HG03469 (cell line): ENCODE measurements around the gene PRELID3B.
A peak's percentile ranks its signal among the peaks of the same experiment; 100 is the strongest.

Experiments used
- ATAC-seq: cut with Tn5 transposase; IDR thresholded peaks from one replicate; pipeline ENCODE4 v1.9.1; 2021; ENCODE audit warnings: mild to moderate bottlenecking, moderate library complexity, moderate number of reproducible peaks; ENCODE audit not compliant: unreplicated experiment

PRELID3B gene

DNA sequence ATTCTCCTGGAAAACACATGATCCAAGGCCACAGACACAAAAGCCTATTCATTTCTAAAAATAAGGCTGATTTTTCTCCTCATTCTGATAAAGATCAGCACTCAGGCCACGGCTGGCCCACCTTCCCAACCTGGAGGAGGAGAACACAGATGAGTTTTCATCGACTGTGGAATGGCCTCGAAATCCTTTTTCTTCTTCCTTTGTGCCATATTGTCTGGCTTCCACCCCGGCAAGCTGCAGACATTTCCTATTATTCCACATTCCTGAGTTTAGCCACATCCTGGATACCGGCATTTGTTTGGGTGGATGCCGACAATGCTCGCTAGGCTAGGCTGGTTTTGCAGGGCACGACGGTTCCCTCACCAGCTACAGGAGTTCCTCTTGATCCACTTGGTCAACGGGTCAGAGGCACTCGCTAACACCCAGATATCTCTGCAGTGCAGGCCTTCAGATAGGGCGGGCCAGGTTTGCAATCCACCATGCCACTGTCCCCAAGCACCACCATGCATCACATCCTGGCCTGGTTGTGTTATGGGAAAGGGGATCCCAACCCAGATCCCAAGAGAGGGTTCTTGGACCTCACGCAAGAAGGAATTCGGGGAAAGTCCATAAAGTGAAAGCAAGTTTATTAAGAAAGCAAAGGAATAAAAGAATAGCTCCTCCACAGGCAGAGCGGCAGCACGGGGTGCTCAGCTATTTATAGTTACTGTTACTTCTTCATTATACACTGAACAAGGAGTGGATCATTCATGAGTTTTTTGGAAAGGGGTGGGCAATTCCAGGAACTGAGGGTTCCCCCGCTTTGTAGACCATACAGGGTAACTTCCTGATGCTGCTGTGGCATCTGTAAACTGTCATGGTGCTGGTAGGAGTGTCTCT, 31.4 kb downstream of the PRELID3B start:
- ATAC-seq: no peak

GRCh38 chr20:59010321-59010994, 32.1 kb downstream of the PRELID3B start:
- ATAC-seq: no peak

- no peak for ATAC-seq
Measured at GRCh38 chr20:59008715-59009336, 33.8 kb downstream of the PRELID3B start.

DNA sequence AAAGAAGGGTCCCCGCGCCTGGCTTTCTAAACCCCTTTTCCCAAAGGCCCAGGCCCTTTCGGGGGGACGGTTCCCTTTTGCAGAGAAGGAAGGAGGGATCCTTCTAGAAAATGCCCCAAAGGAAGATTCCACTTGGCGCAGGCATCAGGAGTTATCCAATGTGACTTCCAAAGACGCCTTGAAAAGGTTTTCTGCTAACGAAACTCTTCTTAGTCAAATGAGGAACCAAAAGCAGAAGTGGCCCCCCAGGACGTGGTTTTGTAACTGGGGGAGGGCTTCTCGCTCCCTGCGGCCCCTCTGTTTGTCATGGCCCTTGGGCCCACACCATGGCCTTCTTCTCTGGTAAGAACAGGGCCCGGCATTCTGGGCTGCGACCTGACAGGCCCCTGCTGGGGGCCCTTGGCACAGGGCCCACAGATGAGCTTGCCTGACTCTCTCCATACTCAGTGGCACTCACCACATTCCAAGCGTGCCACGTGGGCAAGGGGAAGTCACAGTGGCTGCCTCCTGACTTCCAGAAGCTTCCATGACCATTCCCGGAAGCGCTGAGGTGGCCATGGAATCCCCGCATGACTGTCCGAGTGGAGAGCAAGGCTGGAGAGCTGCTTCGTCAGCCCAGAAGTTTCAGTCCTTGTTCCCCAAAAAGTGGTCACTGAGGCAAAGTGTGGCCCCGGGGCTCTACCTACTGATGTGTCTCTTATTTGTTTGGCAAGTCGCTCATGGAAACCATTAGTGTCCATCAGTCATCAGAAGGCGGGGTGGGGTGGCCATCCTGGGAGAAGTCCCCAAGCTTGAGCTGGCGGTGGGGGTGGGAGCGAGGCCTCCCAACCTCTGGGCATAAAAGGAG, 34.7 kb downstream of the PRELID3B start:
- ATAC-seq: no peak

DNA sequence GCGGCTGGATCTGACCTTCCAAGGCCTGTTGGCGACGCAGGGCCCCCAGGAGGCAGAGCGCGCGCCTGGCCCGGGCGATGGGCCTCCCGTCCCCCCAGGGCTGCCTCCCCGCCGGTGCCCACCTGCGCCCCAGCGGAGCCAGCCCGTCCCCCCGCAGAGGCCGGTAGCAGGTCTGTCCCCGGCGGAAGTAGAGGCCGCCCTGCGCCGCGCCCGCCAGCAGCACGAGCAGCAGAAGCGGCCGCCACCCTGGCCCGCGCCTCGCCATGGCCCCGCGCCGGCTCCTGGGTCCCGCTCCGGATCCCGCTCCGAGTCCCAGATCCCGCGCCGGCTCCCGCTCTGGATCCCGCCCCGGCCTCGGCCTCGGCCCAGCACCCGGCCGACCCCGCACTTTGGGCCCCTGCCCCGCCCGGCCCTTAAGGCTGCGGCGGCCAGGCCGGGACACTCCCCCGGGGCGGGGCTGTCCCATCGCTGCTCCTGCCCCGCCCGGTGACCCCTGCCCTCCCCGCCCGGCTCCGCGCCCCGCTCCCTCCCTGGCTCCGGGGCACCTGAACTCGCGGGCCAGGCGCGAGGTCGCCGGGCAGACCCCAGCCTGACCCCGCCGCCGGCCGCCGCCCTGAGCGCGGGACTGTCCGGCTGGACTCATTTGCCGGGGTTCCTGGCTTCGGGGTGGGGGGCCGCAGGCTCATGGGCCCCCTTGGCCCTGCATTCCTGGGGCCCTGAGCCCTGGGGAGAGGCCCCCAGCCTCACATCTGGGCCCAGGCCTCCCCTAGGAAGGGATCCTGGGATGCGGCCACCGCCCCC, 35.5 kb downstream of the PRELID3B start, which contains the start of gene CTSZ:
CTSZ (minus strand) TSS at position 391 of the 801 bp plus-strand sequence; CDS start at position 265, 126 bp downstream.
- no peak for ATAC-seq

DNA sequence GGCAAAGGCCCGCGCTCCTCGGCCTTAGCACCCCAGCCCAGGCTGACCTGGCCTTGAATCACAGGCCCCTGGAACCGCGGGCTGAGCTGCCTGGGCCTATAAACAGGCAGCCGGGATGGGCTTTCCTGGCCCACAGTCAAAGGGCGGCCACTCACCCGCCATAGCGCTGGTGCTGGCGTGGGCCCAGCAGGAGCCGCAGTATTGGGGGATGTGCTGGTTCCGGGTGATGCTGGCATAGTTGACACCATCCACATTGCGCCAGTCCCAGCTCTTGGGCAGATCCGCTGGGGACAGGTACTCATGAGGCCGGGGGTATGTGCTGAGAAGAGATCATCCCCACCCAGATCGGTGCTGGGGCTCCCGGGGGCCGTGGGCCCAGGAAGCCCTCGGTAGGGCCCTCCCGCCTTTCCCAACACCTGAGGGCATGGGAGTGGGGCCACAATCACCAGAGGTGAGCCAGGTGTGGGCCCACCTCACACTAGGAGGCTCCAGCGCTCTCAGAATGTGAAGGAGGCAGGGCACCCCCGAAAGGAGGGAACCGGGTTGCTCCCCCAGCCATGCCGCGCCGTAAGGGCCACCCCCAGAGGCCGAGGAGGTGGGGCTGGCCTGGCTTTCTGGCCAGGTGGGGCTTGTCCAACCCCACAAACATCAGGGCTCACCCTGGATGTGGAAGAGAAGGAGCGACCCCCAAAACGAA, 36.3 kb downstream of the PRELID3B start:
- no peak for ATAC-seq

- no peak for ATAC-seq
Measured at GRCh38 chr20:59005523-59006166, 36.9 kb downstream of the PRELID3B start.

DNA sequence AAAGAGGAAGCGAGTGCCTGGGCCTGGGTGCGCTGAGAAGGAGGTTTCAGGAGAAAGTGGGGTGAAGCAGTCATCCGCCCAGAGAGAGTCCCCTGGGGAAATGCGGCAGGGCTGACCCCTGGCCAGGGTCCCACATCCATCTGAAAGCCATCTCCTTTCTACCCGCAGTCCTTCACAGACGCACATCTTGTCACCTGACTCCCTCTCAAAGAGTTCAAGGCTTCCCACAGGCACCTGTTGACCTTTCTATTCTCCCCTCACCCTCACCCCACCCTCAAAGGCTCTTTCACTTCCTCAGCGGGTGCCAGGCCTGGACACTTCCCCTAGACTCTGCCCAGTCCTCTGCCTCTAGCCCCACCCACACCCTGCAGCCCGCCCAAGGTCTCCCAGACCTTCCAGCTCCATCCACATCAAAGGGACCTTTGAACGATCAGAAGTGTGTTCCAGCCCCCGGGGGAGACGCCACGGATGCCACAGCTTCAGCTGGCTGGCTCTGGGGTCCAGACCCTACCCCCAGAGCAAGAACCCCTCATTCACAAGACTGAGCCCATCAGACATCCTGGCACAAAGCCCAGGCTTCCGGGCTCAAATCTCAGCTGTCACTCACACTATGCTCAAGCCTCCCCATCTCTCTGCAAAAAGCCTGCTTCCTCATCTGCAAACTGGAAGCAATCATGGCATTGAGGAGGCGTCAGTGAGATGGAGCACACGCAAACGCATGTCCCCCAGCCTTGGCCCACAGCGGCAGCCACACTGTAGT, 37.6 kb downstream of the PRELID3B start:
- peak; percentile 33 for ATAC-seq

DNA sequence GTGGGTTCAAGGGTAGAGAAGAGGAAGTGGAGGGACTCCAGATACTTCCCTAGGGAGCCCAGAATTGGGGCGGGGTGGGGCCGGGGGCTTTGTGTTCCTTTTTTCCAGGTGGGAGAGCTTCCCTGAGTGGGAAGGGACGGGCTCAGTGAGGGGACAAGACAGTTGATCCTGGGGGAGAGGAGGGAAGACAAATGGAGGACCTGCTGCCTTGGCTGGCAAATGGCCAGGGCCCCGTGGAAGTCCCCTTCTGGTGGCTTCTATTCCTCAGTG, 38.2 kb downstream of the PRELID3B start:
- ATAC-seq: no peak

DNA sequence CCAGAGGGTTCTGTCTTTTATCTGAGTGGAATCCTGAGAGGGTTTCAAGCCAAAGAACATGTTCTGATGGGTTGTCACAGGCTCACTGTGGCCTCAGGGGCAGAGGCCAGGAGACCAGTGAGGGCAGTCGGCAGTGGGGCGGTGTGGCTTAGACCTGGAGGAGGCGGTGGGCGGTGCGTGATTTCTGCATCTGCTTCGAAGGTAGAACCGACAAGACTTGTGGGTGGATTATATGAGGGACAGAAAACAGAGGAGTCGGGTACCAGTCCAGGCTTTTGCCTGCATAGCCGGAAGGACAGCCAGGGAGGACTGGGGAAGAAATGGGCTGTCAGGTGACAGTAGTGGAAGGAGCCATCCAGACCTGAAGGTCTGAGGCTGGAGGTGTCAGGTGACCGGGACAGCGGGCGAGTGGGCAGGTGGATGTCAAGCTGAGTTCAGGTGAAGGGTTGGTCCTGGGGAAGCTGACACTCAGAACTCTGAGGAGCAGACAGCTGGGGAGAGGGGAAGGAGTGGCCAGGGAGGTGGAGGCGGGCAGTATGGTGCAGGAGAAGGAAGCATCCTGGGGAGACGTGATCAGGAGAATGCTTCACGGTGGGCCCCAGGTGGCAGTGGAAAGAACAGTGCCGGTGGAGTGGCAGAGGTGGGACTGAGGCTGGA, 38.6 kb downstream of the PRELID3B start:
- no peak for ATAC-seq

GRCh38 chr20:59002874-59003399, 39.6 kb downstream of the PRELID3B start:
- no peak for ATAC-seq

DNA sequence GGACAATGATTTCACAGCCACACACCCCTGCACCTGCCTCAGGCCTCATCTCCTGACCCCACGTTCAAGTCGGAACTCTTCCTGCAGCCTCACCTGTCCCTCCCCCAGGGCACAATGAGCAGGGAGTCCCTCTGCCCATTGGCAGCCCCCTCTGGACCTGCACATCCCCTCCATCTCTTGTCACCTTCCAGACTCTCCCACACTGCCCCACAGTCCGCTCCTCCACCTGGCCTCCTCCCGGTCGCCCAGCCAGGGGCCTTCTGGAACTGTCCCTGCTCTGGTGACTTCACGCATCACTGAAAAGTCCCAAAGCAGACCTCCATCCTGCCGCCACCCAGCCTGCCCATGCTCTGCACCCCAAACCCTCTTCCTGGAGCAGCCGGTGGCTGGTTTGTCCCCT, 40.2 kb downstream of the PRELID3B start:
- ATAC-seq: no peak

DNA sequence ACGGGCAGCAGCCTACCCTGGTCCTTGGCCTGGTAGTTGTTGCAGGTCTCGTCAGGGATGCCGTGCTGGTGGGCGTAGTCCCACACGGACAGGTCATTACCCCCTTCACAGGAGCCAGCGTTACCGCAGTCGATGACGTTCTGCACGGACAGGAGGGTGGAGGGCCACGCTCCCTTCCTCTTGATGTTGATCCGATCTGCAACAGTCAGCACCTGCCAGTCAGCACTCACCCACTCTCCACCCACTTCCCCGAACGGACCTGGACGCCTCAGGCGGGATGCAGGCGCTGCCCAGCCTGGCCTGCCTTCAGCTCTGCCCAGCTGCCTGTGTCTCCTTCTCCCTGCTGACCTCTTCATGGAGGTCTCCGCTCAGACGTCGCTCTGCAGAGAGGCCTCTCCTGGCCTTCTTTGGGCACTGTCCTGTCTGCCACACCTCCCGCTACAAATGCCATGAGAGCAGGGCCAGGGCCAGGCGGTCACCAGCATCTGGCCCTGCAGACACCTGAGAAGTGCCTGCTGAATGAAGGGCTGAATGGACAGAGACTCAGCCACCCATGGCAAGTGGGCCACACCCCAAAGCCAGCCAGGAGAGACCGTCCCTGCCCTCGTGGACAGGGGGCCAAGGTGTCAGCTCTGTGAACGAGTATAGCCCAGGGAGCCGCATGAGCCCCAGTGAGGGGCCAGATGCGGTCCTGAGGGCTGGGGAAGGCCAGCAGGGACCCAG, 41.0 kb downstream of the PRELID3B start:
- no peak for ATAC-seq

GRCh38 chr20:59001068-59001448, 41.5 kb downstream of the PRELID3B start:
- ATAC-seq: no peak

DNA sequence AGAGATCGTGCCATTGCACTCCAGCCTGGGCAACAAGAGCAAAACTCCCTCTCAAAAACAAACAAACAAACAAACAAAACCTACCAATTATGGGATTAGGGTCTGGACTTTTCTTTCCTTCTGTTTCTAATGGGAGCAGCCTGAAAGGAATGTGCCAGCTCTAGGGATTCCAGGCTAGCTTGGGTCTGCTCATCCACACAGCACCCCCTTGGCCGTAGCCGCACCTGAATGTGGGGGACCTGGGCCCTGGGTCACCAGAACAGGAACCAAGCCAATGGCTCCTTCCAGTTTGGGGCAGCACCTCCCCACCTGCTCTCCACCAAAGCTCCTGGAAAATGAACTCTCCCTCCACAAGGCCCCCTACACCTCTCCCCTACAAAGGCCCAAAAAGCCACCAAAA, 42.3 kb downstream of the PRELID3B start:
- no peak for ATAC-seq

DNA sequence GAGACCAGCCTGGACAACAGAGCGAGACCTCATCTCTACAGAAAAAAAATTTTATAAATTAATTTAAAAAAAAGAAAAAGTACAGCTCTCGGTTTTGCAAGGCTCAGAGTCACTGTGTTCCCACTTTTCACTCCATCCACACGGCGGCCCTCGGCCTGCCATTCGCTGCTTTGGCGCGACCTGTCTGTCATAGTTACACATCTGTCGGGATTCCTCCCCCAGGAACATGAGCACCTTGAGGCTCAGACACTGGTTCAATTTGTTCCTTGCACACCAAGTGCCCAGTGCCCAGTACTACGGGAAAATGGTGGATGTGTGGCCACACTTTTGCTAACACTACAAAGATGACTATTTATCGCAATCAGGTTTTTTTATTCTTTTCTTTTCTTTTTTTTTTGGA, 43.9 kb downstream of the PRELID3B start:
- ATAC-seq: no peak
